ENCODE measurements around the gene PEAR1. TPM values are rescaled to one million over a fixed set of nuclear protein-coding genes. Genes with fewer than 3 reads are reported as not detected.

PEAR1 gene, protein sequence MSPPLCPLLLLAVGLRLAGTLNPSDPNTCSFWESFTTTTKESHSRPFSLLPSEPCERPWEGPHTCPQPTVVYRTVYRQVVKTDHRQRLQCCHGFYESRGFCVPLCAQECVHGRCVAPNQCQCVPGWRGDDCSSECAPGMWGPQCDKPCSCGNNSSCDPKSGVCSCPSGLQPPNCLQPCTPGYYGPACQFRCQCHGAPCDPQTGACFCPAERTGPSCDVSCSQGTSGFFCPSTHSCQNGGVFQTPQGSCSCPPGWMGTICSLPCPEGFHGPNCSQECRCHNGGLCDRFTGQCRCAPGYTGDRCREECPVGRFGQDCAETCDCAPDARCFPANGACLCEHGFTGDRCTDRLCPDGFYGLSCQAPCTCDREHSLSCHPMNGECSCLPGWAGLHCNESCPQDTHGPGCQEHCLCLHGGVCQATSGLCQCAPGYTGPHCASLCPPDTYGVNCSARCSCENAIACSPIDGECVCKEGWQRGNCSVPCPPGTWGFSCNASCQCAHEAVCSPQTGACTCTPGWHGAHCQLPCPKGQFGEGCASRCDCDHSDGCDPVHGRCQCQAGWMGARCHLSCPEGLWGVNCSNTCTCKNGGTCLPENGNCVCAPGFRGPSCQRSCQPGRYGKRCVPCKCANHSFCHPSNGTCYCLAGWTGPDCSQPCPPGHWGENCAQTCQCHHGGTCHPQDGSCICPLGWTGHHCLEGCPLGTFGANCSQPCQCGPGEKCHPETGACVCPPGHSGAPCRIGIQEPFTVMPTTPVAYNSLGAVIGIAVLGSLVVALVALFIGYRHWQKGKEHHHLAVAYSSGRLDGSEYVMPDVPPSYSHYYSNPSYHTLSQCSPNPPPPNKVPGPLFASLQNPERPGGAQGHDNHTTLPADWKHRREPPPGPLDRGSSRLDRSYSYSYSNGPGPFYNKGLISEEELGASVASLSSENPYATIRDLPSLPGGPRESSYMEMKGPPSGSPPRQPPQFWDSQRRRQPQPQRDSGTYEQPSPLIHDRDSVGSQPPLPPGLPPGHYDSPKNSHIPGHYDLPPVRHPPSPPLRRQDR
- 0.09 and 2.5 TPM in 2 replicates for total RNA-seq

DNA sequence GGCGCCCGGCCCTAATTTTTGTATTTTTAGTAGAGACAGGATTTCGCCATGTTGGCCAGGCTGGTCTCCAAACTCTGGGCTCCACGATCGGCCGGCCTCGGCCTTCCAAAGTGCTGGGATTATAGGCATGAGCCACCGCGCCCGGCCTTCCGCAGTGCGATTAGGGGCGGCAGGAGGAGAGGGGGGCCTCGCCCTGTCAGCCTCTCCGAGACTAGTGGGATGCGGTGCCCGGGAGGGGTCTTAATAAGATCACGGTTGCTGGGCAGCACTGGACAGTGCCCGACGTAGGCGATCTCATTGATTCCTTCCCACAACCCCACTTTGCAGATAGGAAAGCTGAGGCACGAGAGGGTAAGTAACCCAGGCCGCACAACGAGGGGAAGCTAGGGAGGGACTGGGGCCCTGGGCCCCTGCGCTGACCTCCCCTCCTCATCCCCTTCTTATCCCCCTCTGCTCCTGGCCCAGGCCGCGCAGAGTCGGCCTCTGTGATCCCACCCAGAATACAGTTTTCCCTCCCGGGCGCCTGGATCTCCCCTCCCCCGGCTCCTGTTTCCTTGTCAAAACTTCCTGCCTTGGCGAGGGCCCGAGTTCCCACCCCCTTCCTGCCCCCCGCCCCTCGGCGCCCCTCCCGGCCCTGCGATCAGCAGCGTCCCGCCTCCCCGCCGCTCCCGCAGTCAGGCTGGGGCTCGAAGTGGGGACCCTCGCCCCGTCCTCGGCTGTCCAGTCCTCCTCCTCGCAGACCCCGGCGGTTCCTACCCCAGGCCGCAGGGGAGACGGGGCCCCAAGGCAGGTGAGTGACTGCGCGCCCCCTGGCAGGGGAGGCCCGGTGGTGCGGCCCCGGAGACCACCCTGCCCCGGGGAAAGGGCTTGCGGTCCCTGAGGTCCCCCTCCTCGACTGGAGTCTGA is at the start of gene PEAR1:
Gene PEAR1 (plus strand): TSS at position 671 of the 906 bp plus-strand sequence. CDS start 10,209 bp downstream, outside the sequence.

DNA sequence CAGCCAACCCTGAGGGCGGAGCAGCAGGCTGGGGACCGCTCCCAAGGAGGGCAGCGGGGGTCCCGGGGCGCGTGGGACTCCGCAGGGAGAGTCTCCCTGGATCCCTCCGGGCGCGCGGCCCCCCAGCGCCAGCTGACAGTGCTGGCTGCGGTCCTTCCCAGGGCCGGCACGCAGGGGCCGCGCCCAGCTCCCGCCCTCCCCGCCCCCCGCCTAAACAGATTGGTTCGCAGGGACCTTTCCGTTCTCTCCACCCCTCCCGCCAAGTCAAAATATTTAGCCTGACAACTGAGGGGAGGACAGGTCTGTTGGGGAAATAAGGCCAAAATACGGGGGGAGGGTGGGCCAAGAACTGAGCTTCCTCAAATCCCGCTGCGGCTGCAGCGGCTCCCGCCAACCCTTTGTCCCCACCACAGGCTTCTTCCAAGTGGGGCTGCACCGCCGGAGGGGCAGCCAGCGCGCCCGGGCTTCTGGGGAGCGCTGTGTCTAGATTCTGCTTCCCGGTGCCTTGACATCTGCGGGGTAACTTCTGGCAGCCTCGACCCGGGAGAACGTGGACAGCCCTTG is 34.5 kb upstream of the PEAR1 start, which contains the start of gene INSRR:
Gene INSRR (minus strand): TSS at position 159 of the 564 bp plus-strand sequence. CDS start 496 bp downstream, outside the sequence.

DNA sequence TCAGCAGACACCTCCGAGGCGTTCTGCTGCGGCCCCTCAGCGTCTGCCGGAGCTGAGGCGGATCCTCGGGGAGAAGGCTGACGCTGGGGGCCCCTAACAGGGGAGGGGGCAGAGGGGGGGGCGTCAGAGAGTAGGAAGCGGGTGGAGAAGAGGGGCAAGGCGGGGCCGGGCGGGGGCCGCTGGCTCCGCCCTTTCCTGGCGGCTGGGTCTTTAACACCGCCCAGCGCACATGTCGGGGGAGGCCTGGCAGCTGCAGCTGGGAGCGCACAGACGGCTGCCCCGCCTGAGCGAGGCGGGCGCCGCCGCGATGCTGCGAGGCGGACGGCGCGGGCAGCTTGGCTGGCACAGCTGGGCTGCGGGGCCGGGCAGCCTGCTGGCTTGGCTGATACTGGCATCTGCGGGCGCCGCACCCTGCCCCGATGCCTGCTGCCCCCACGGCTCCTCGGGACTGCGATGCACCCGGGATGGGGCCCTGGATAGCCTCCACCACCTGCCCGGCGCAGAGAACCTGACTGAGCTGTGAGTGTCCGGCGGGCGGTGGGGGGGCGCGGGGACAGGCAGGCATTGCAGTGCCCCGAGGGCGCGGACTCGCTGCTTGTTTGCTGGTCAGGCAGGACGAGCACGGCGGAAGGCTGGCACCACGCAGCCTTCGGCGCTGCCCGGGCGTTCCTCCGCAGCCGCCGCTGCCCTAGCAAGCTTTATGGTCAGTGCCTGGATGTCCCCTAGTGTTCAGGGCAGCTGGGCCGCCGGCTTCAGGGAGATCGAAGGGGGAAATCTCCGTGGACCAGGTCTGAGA is 32.7 kb upstream of the PEAR1 start, which contains the start of gene NTRK1:
Gene NTRK1 (plus strand): TSS at position 238 of the 796 bp plus-strand sequence. CDS start 70 bp downstream, at position 308.

DNA sequence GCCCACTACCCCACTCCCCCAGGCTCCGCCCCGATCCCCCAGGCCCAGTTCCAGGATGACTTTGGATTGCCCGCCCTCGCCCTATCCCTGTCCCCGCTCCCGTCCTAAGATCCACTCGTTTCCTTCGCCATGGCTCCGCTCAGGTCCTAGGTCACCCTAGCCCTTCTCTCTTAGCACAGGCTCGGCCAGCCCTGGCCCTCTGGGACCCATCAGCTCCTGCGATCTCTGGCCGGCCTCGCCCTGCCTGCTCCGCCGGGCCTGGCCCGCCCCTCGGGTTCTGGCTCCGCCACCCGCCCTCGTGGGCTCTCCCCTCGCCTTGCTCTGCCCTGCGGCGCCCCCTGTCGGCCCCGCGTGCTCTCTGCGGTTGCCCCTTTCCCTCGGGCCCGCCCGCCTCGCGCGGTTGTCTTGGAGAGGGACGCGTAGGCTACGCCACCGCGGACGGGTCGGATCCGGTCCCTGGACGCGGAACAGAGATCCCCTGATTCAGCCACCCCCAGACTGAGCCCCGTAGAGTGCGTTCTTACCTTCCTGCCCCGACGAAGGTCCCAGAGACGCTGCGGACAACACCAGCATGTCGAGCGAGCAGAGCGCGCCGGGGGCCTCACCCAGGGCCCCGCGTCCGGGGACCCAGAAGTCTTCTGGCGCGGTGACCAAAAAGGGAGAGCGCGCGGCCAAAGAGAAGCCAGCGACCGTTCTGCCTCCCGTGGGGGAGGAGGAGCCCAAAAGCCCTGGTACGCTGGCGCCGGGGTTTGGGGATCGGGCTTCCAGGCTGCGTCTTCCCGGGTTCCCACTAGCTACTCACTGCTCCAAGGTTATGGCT is 26.9 kb downstream of the PEAR1 start, which contains the start of gene LRRC71:
Gene LRRC71 (plus strand): TSS at position 400 of the 820 bp plus-strand sequence. CDS start 172 bp downstream, at position 572.

Other genes with a start within 250 kb of the PEAR1 start
- 30.8 and 63.4 TPM in 2 replicates for gene NES, start 216.3 kb upstream of the PEAR1 start, total RNA-seq
- 80.6 and 167 TPM in 2 replicates for gene CRABP2, start 188.1 kb upstream of the PEAR1 start, total RNA-seq
- 11.0 and 12.9 TPM in 2 replicates for gene METTL25B, start 165.2 kb upstream of the PEAR1 start, total RNA-seq
- gene ISG20L2, start 165.0 kb upstream of the PEAR1 start, total RNA-seq, result 5.1 and 5.5 TPM in 2 replicates
- 41.3 and 43.3 TPM in 2 replicates for gene MRPL24, start 152.6 kb upstream of the PEAR1 start, total RNA-seq
- 98.5 and 133 TPM in 2 replicates for gene HDGF, start 142.0 kb upstream of the PEAR1 start, total RNA-seq
- gene PRCC, start 126.2 kb upstream of the PEAR1 start, total RNA-seq, result 6.4 and 9.5 TPM in 2 replicates
- gene SH2D2A, start 76.9 kb upstream of the PEAR1 start, total RNA-seq, result 0.32 TPM in 1 of 2 replicates, not detected in the other
- under 0.01 TPM in 1 of 2 replicates, not detected in the other for gene INSRR, start 34.6 kb upstream of the PEAR1 start, total RNA-seq
- gene NTRK1, start 32.9 kb upstream of the PEAR1 start, total RNA-seq, result 0.09 and 0.16 TPM in 2 replicates
- gene LRRC71, start 26.9 kb downstream of the PEAR1 start, total RNA-seq, result not detected in 2 replicates
- 20.3 and 26.0 TPM in 2 replicates for gene ARHGEF11, start 152.0 kb downstream of the PEAR1 start, total RNA-seq
- not detected in 2 replicates for gene ETV3L, start 206.1 kb downstream of the PEAR1 start, total RNA-seq
- gene ETV3, start 244.7 kb downstream of the PEAR1 start, total RNA-seq, result 11.2 and 12.0 TPM in 2 replicates

All from bronchial smooth muscle cell (primary cell).